Left lobe of liver (tissue), 2 donors: ENCODE measurements around the gene DAPK1. TPM values are rescaled to one million over a fixed set of nuclear protein-coding genes. Genes with fewer than 3 reads are reported as not detected.

Experiments used
- ATAC-seq: fragments of 200-7000 bp; cut with Tn5 transposase; one replicate; pipeline ENCODE4 v1.9.1; 2020; ENCODE audit warnings: mild to moderate bottlenecking, moderate library complexity
- DNase-seq: peaks from one replicate; pipeline ENCODE4 v3.0.0-alpha.2; 2020; ENCODE audit warnings: low spot score
- total RNA-seq: library from RNA; stranded (reverse); gene quantifications from one replicate; pipeline ENCODE4 v1.2.1, GENCODE V29; 2021
- donor health status: DM: no; HTN: no; CAD: no; lungs with moderate emphysema.
- donor health status: DM: no; HTN: yes; CAD: no.

The DAPK1 gene
- total RNA-seq, 1 donor from 2014 or later = 58.0 TPM

GRCh38 chr9:87564791-87565241 is 67.1 kb downstream of the DAPK1 start:
- DNase-seq (no peak), ATAC-seq (no peak)

- DNase-seq = peak; percentile 70
- ATAC-seq = peak; percentile 60
Observed at GRCh38 chr9:87567001-87567400, 69.3 kb downstream of the DAPK1 start.

GRCh38 chr9:87567571-87567970 is 69.9 kb downstream of the DAPK1 start:
- no peak for DNase-seq
- no peak for ATAC-seq

GRCh38 chr9:87567983-87568382 is 70.3 kb downstream of the DAPK1 start:
- DNase-seq (peak; percentile 63), ATAC-seq (peak; percentile 50)

GRCh38 chr9:87568401-87568800 is 70.7 kb downstream of the DAPK1 start:
- no peak for DNase-seq
- ATAC-seq = no peak

GRCh38 chr9:87569008-87569509 is 71.4 kb downstream of the DAPK1 start:
- peak; percentile 30 for ATAC-seq
- peak; percentile 62 for DNase-seq

- ATAC-seq = peak; percentile 32
- no peak for DNase-seq
Observed at GRCh38 chr9:87569518-87569917, 71.9 kb downstream of the DAPK1 start.

- ATAC-seq (peak; percentile 62), DNase-seq (no peak)
Observed at GRCh38 chr9:87570000-87570908, 72.6 kb downstream of the DAPK1 start.

- ATAC-seq = no peak
- DNase-seq = no peak
Observed at GRCh38 chr9:87572719-87573118, 75.1 kb downstream of the DAPK1 start.

GRCh38 chr9:87573841-87574342 is 76.2 kb downstream of the DAPK1 start:
- no peak for ATAC-seq
- DNase-seq = no peak

GRCh38 chr9:87577746-87578145 is 80.1 kb downstream of the DAPK1 start:
- DNase-seq = no peak

GRCh38 chr9:87578625-87579024 is 81.0 kb downstream of the DAPK1 start:
- ATAC-seq (no peak), DNase-seq (no peak)

More at GRCh38 chr9:87577746-87578145, 80.1 kb downstream of the DAPK1 start:
- ATAC-seq = no peak

GRCh38 chr9:87579781-87580541 is 82.3 kb downstream of the DAPK1 start:
- DNase-seq (no peak), ATAC-seq (no peak)

- ATAC-seq (peak; percentile 64), DNase-seq (no peak)
Observed at GRCh38 chr9:87580941-87581438, 83.3 kb downstream of the DAPK1 start.

- ATAC-seq (peak; percentile 75), DNase-seq (no peak)
Observed at GRCh38 chr9:87581513-87581912, 83.8 kb downstream of the DAPK1 start.

GRCh38 chr9:87581949-87582637 is 84.4 kb downstream of the DAPK1 start:
- ATAC-seq = peak; percentile 50
- no peak for DNase-seq

GRCh38 chr9:87584326-87584725 is 86.7 kb downstream of the DAPK1 start:
- ATAC-seq (no peak), DNase-seq (no peak)

GRCh38 chr9:87585123-87585855 is 87.6 kb downstream of the DAPK1 start:
- no peak for ATAC-seq
- DNase-seq = no peak

- peak; percentile 33 for ATAC-seq
Observed at GRCh38 chr9:87586731-87587355, 89.2 kb downstream of the DAPK1 start.

More at GRCh38 chr9:87586731-87587355, 89.2 kb downstream of the DAPK1 start:
- DNase-seq = no peak
